ENCODE data around the gene OLFM2.

GRCh38 chr19:9842834-9843625, 93.3 kb downstream of the OLFM2 start:
- no peak for TF ChIP-seq POLR2A (IDR thresholded peaks at IDR 0.05)
- no peak for TF ChIP-seq CTCF (IDR thresholded peaks at IDR 0.05)
